ENCODE results near the gene WRAP73. TPM values are rescaled to one million over a fixed set of nuclear protein-coding genes. Genes with fewer than 3 reads are reported as not detected.
A peak's percentile ranks its signal among the peaks of the same experiment; 100 is the strongest.
"Not testable (repeated sequence)": the region's sequence is repeated elsewhere in the genome, so short reads cannot be mapped to it uniquely, and the experiment has no call there.

The WRAP73 gene
- total RNA-seq, 3 donors from 2014 or later: 19.2 to 26.3 (median 21.0) TPM

DNA sequence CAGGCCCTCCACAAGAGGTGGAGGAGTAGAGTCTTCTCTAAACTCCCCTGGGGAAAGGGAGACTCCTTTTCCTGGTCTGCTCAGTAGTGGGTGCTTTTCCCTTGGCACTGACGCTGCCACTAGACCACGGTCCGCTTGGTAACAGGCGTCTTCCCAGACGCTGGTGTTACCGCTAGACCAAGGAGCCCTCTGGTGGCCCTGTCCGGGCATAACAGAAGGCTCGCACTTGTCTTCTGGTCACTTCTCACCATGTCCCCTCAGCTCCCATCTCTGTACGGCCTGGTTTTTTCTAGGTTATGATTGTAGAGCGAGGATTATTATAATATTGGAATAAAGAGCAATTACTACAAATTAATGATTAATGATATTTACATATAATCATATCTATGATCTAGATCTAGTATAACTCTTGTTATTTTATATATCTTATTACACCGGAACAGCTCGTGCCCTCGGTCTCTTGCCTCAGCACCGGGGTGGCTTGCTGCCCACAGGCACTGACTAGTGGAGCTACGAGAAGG lies 28.7 kb downstream of the WRAP73 start:
- H3K9me3 ChIP-seq; ATAC-seq; H3K36me3 ChIP-seq (ENCODE audit: low read depth); intact Hi-C loops (cut with DNase I, micrococcal nuclease); H3K4me3 ChIP-seq: not testable (repeated sequence)
- peaks cover 22% of the 10 kb centered on the region for H3K4me1 ChIP-seq (ENCODE audit: low read depth)
- DNase-seq: peak in 1 of 3 donors; percentile 27
- TF ChIP-seq, protein P1, sequence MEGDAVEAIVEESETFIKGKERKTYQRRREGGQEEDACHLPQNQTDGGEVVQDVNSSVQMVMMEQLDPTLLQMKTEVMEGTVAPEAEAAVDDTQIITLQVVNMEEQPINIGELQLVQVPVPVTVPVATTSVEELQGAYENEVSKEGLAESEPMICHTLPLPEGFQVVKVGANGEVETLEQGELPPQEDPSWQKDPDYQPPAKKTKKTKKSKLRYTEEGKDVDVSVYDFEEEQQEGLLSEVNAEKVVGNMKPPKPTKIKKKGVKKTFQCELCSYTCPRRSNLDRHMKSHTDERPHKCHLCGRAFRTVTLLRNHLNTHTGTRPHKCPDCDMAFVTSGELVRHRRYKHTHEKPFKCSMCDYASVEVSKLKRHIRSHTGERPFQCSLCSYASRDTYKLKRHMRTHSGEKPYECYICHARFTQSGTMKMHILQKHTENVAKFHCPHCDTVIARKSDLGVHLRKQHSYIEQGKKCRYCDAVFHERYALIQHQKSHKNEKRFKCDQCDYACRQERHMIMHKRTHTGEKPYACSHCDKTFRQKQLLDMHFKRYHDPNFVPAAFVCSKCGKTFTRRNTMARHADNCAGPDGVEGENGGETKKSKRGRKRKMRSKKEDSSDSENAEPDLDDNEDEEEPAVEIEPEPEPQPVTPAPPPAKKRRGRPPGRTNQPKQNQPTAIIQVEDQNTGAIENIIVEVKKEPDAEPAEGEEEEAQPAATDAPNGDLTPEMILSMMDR (IDR thresholded peaks at IDR 0.05): peak; percentile 38

DNA sequence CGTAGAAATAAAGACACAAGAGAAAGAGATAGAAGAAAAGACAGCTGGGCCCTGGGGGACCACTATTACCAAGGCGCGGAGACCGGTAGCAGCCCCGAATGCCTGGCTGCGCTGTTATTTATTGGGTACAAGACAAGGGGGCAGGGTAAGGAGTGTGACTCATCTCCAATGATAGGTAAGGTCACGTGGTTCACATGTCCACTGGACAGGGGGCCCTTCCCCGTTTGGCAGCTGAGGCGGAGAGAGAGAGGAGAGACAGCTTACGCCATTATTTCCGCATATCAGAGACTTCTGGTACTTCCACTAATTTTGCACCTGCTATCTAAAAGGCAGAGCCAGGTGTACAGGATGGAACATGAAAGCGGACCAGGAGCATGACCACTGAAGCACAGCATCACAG lies 29.2 kb downstream of the WRAP73 start:
- DNase-seq (no peak), ATAC-seq (no peak)
- intact Hi-C loops (cut with DNase I, micrococcal nuclease): no loop called here
- no peaks in the 10 kb centered on the region for H3K9me3 ChIP-seq
- TF ChIP-seq, protein P1 (IDR thresholded peaks at IDR 0.05): no peak
- peaks cover 18% of the 10 kb centered on the region for H3K4me1 ChIP-seq (ENCODE audit: low read depth)
- no peaks in the 10 kb centered on the region for H3K36me3 ChIP-seq (ENCODE audit: low read depth)
- no peak overlapping the region for H3K4me3 ChIP-seq

DNA sequence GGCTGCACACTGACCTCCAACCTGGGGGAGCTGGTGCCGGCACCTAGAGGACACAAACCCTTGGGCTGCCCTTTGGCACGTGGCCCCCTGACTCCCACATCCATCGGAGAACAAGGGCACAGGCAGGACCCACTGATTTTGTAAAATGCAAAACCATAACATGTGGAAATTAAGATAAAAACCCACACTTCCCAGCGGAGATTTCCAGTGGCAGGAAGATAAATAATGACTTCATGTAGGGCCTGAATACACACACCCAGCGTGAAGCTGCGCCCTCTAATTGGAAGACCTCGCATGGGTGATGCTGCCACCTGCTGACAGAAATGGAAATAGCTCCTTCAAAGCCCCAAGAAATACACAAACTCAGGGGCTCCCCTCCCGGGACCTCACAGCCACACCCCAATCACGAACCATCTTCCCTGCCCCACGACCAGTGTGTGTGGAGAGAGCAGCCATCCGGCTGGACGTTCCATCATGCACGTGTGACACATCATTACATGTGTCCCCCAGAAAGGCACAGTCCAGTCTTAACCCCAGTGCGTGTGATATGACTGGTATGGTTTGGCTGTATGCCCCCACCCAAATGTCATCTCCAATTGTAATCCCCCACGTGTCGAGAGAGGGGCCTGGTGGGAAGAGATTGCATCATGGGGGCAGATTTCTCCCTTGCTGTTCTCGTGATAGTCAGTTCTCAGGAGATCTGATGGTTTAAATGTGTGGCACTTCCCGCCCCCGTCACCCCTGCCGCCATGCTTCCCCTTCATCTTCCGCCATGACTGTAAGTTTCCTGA lies 30.8 kb downstream of the WRAP73 start:
- ATAC-seq: peak; percentile 91
- intact Hi-C loops (cut with DNase I, micrococcal nuclease): loop anchor here (5.0 kb wide), 2 partner anchors 127 to 167 kb away; partner anchors contain the start of gene ARHGEF16 (in 1 of the 2)
- H3K4me3 ChIP-seq: no peak overlapping the region
- H3K4me1 ChIP-seq (ENCODE audit: low read depth): peaks cover 16% of the 10 kb centered on the region
- H3K9me3 ChIP-seq: no peaks in the 10 kb centered on the region
- peak in 2 of 3 donors; percentile 56 to 91 for DNase-seq
- no peaks in the 10 kb centered on the region for H3K36me3 ChIP-seq (ENCODE audit: low read depth)
- TF ChIP-seq, protein P1 (IDR thresholded peaks at IDR 0.05): peak; percentile 58

DNA sequence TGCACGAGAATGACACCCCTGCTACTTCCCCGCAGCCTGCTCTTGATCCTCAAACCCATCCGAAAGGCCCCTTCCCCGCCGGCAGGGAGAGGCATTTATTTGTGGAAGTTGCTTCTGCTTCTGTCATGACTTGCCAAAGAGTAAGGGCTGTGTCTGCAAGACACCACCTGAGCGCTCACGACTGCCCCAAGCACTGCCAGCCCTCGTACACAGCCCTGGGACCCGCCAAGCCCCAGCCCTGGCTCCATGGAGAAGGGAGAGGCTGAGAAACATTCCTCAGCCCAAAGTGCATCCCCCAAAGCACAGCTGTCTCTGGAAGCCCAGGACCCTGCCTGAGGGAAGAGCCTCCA lies 31.4 kb downstream of the WRAP73 start:
- no peak for ATAC-seq

DNA sequence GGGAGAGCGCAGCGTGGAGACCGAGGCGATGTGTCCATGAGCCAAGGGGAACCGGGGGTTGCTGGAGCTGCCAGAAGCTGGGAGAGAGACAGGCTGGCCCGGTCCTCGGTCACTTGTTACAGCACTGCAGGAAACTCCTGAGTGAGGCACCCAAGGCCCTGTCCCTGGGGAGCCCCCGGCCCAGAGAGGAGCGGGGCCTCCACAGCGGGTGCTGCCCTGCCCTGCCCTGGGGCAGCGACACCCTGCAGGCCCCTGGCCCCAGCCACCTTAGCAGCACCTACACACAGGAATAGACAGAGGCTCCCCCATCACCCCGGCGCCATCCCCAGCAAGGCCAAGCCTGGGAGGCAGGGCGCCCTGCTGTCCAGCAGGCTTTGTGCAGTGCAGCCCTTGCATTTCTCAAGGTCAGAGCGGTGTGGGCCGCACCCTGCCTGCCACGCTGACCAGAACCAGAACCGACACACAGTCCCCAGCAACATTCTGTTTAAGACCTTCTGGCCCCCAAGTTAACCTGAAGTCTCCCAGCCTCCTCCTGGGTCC lies 32.0 kb downstream of the WRAP73 start:
- H3K4me1 ChIP-seq (ENCODE audit: low read depth): peaks cover 4% of the 10 kb centered on the region
- no peak overlapping the region for H3K4me3 ChIP-seq
- H3K36me3 ChIP-seq (ENCODE audit: low read depth): no peaks in the 10 kb centered on the region
- no peaks in the 10 kb centered on the region for H3K9me3 ChIP-seq
- intact Hi-C loops (cut with DNase I, micrococcal nuclease): loop anchor here (5.0 kb wide), 2 partner anchors 126 to 166 kb away; partner anchors contain the start of gene ARHGEF16 (in 1 of the 2)
- DNase-seq (no peak), ATAC-seq (no peak)
- TF ChIP-seq, protein P1 (IDR thresholded peaks at IDR 0.05): no peak

More for the DNA sequence above, 31.4 kb downstream of the WRAP73 start:
- TF ChIP-seq, protein P1 (IDR thresholded peaks at IDR 0.05): no peak
- Histone ChIP-seq H3K4me1 (ENCODE audit: low read depth) (peaks cover 10% of the 10 kb centered on the region), H3K4me3 (no peak overlapping the region), H3K9me3 (no peaks in the 10 kb centered on the region), H3K36me3 (ENCODE audit: low read depth) (no peaks in the 10 kb centered on the region)
- intact Hi-C loops (cut with DNase I, micrococcal nuclease): loop anchor here (5.0 kb wide), 2 partner anchors 126 to 166 kb away; partner anchors contain the start of gene ARHGEF16 (in 1 of the 2)
- no peak for DNase-seq
